SK-N-SH (cell line): ENCODE results near the gene SDCCAG8. TPM values are rescaled to one million over a fixed set of nuclear protein-coding genes. Genes with fewer than 3 reads are reported as not detected.

Experiments
- CTCF ChIA-PET: fragments of 300-600, 350-600 bp; formaldehyde crosslinking; extraction: SDS; loops from one replicate; lab custom pipeline; 2021; lab: Yijun Ruan, JAX
- POLR2A ChIA-PET: fragments of 350-600 bp; sonication (Branson Sonifier 250); formaldehyde crosslinking; extraction: SDS; loops from one replicate; lab custom pipeline; 2020; ENCODE audit warnings: antibody characterized with exemption, inconsistent platforms; lab: Yijun Ruan, JAX
- DNase-seq: peaks from one replicate; pipeline ENCODE4 v3.0.0; 2012
- H2AFZ ChIP-seq: fragments of 200-600 bp; sonication (generic); 2 replicates; pipeline ENCODE4 v1.8.1; 2016; ENCODE audit warnings: antibody characterized with exemption, mild to moderate bottlenecking, low read depth
- H3F3A ChIP-seq: fragments of 200-600 bp; sonication (generic); replicated peaks from 2 replicates; pipeline ENCODE3; 2016; ENCODE audit warnings: antibody characterized with exemption, mild to moderate bottlenecking; ENCODE audit not compliant: insufficient read depth
- H3K27ac ChIP-seq, 2 experiments: fragments of 200-500 bp in 1 of 2; fragments of 200-600 bp in 1 of 2; sonication (Bioruptor generic) in 1 of 2; sonication (generic), shearing (Covaris generic) in 1 of 2; 2 replicates each; pipeline versions ENCODE4 v1.5.1 to v1.6.1; 2014 to 2016; ENCODE audit warnings: low read depth in 2 of 2, inconsistent platforms in 1 of 2, low read length in 1 of 2, mild to moderate bottlenecking in 1 of 2, mixed read lengths in 1 of 2
- H3K27me3 ChIP-seq: fragments of 200-600 bp; sonication (generic), shearing (Covaris generic); 2 replicates; pipeline ENCODE4 v1.6.1; 2016; ENCODE audit warnings: mixed run types; ENCODE audit not compliant: insufficient read depth
- H3K36me3 ChIP-seq, 2 experiments: fragments of 200-500 bp in 1 of 2; fragments of 200-600 bp in 1 of 2; sonication (Bioruptor generic) in 1 of 2; sonication (generic) in 1 of 2; replicated peaks in 1 of 2; 2 replicates each; pipeline versions ENCODE3 to v1.5.1; 2014 to 2016; ENCODE audit warnings: low read length in 1 of 2, mild to moderate bottlenecking in 1 of 2; ENCODE audit not compliant: insufficient read depth in 2 of 2, control insufficient read depth in 1 of 2
- H3K4me1 ChIP-seq, 2 experiments: fragments of 200-500 bp in 1 of 2; fragments of 200-600 bp in 1 of 2; sonication (Bioruptor generic) in 1 of 2; sonication (generic), shearing (Covaris generic) in 1 of 2; 2 replicates each; pipeline versions ENCODE4 v1.5.1 to v1.6.1; 2014 to 2016; ENCODE audit warnings: low read depth in 1 of 2, low read length in 1 of 2, mixed run types in 1 of 2; ENCODE audit not compliant: insufficient read depth in 2 of 2, control insufficient read depth in 1 of 2
- H3K4me2 ChIP-seq: fragments of 200-600 bp; sonication (generic), shearing (Covaris generic); 2 replicates; pipeline ENCODE4 v1.6.1; 2017; ENCODE audit warnings: mixed run types
- H3K4me3 ChIP-seq, 2 experiments: fragments of 200-500 bp in 1 of 2; fragments of 200-600 bp in 1 of 2; sonication (Bioruptor generic) in 1 of 2; sonication (generic), shearing (Covaris generic) in 1 of 2; 2 replicates each; pipeline versions ENCODE4 v1.5.1 to v1.8.1; 2014 to 2016; ENCODE audit warnings: low read depth in 2 of 2, inconsistent platforms in 1 of 2, low read length in 1 of 2, mild to moderate bottlenecking in 1 of 2, mixed read lengths in 1 of 2, moderate library complexity in 1 of 2
- H3K79me2 ChIP-seq: fragments of 200-600 bp; sonication (generic); 2 replicates; pipeline ENCODE4 v1.8.1; 2017; ENCODE audit warnings: mild to moderate bottlenecking; ENCODE audit not compliant: insufficient read depth
- H3K9ac ChIP-seq: fragments of 200-600 bp; sonication (generic); 2 replicates; pipeline ENCODE4 v1.6.1; 2017; ENCODE audit warnings: mixed run types
- H3K9me2 ChIP-seq: fragments of 200-600 bp; sonication (generic); 2 replicates; pipeline ENCODE4 v1.6.1; 2017; ENCODE audit warnings: mixed run types
- H3K9me3 ChIP-seq: fragments of 200-600 bp; sonication (generic); 2 replicates; pipeline ENCODE4 v1.6.1; 2017; ENCODE audit warnings: mixed run types, mild to moderate bottlenecking, moderate library complexity
- H4K20me1 ChIP-seq: fragments of 200-600 bp; sonication (generic); 2 replicates; pipeline ENCODE4 v1.6.1; 2017; ENCODE audit warnings: mild to moderate bottlenecking, mixed run types; ENCODE audit not compliant: insufficient read depth
- EP300 ChIP-seq, 2 experiments: IDR thresholded peaks; 2 replicates each; pipeline versions ENCODE4 v1.4.0 to v1.6.1; 2012; ENCODE audit warnings: borderline replicate concordance in 1 of 2, low read depth in 1 of 2, low read length in 1 of 2
- FOXM1 ChIP-seq: IDR thresholded peaks from 2 replicates; pipeline ENCODE4 v1.4.0; 2012; ENCODE audit warnings: low read depth, mild to moderate bottlenecking
- GATA2 ChIP-seq: sonication (generic); formaldehyde crosslinking; IDR thresholded peaks from 2 replicates; pipeline ENCODE4 v1.5.0; 2020; ENCODE audit warnings: mild to moderate bottlenecking, missing genetic modification reagents
- RAD21 ChIP-seq: IDR thresholded peaks from 2 replicates; pipeline ENCODE4 v1.6.1; 2012; ENCODE audit warnings: mild to moderate bottlenecking, low read length
- RCOR1 ChIP-seq: fragments of 150-350 bp; IDR thresholded peaks from 2 replicates; pipeline ENCODE4 v1.6.1; 2017; ENCODE audit warnings: antibody characterized with exemption, low read length
- SIN3A ChIP-seq: IDR thresholded peaks from 2 replicates; pipeline ENCODE4 v1.6.1; 2012; ENCODE audit warnings: low read depth, mild to moderate bottlenecking, low read length, moderate library complexity, borderline replicate concordance
- TAF1 ChIP-seq: IDR thresholded peaks from 2 replicates; pipeline ENCODE4 v1.6.1; 2012; ENCODE audit warnings: low read depth, mild to moderate bottlenecking, low read length, moderate library complexity, borderline replicate concordance
- TCF12 ChIP-seq: IDR thresholded peaks from 2 replicates; pipeline ENCODE4 v1.4.0; 2012
- TEAD4 ChIP-seq: IDR thresholded peaks from 2 replicates; pipeline ENCODE4 v1.4.0; 2012; ENCODE audit warnings: mild to moderate bottlenecking, borderline replicate concordance; ENCODE audit not compliant: insufficient read depth
- WGBS: methylation state at CpG from one replicate; pipeline ENCODE4 v1.1.6; 2017; ENCODE audit warnings: low lambda C conversion rate; 5-methylcytosine and 5-hydroxymethylcytosine counted together
- polyA plus RNA-seq, 3 experiments: library from polyadenylated mRNA; depleted of rRNA; stranded (reverse); fragments of >200 nt; gene quantifications; 2 replicates each; pipeline ENCODE4 v1.2.3, GENCODE V29; 2012
- TF ChIP-seq, protein P1 (sequence below): IDR thresholded peaks from 2 replicates; pipeline ENCODE4 v1.4.0; 2012; ENCODE audit warnings: low read depth, borderline replicate concordance
- TF ChIP-seq, protein P2 (sequence below): fragments of 150-350 bp; IDR thresholded peaks from 2 replicates; pipeline ENCODE4 v1.6.1; 2017; ENCODE audit warnings: antibody characterized with exemption, low read length, low read depth, borderline replicate concordance
- TF ChIP-seq, protein P3 (sequence below): IDR thresholded peaks from 2 replicates; pipeline ENCODE4 v1.4.0; 2012; ENCODE audit warnings: low read depth, borderline replicate concordance

SDCCAG8 gene
- polyA plus RNA-seq, 1 of the 3 experiments (the other 2 are of a cell fraction), result 22.7 TPM

DNA sequence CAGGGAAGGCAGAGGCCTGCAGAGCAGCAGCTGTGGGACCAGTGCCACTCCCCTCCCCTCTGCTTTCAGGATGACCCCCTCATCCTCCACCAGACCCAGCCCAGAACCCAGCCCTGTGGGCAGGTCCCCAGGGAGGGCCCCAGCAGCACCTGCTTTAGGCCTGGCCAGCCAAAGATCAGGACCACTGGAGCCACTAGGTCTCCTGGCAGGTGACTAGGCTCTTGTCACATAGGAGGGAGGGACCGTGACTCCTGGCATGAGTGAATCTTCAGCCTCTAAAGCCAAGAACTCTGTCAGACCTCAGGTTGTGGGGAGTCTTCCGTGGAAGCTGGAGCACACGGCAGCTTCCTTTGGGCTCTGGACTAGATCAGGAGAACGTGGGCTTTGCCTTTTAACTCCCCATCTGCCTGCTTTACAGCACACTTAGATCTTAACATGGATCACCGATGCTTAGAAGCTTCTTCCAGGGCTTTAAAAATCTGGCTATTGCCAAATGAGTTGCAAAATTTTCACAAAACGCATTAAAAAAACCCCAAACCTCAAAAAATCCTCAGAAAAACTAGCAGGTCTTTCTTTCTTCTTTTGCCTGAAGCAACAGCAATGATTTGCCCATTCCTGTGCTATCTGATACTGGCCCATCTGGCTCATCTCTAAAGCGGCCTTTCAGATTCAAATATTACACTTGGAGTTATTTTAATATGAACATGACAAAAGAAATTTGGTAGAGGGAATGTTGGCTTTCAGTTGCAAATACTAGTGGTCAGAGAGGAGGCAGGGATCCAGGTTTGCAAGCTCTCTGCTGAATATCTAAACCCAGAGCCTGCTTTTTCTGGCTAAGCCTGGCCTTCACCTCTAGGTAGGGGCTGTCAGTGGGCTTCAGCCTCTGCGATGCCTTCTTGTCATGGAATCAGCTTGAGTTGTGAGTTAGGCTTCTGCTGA is 235.2 kb downstream of the SDCCAG8 start:
- 76% methylated on average over 7 of the region's 8 CpGs for WGBS
- TF ChIP-seq GATA2 (no peak), RCOR1 (no peak), TAF1 (no peak), EP300 (IDR thresholded peaks at IDR 0.05; ENCODE audit: borderline replicate concordance in 1 of 2, low read depth in 1 of 2, low read length in 1 of 2) (0 out of 4 replicates have a peak, but pooled peaks of 1 of the 2 experiments have one; percentile 8), FOXM1 (no peak), RAD21 (no peak), TCF12 (peak; percentile 58; the same call in 1 of the 2 replicates), TEAD4 (no peak), SIN3A (no peak)
- TF ChIP-seq, protein P1, sequence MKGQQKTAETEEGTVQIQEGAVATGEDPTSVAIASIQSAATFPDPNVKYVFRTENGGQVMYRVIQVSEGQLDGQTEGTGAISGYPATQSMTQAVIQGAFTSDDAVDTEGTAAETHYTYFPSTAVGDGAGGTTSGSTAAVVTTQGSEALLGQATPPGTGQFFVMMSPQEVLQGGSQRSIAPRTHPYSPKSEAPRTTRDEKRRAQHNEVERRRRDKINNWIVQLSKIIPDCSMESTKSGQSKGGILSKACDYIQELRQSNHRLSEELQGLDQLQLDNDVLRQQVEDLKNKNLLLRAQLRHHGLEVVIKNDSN, result no peak
- TF ChIP-seq, protein P2, sequence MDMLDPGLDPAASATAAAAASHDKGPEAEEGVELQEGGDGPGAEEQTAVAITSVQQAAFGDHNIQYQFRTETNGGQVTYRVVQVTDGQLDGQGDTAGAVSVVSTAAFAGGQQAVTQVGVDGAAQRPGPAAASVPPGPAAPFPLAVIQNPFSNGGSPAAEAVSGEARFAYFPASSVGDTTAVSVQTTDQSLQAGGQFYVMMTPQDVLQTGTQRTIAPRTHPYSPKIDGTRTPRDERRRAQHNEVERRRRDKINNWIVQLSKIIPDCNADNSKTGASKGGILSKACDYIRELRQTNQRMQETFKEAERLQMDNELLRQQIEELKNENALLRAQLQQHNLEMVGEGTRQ, result no peak
- TF ChIP-seq, protein P3, sequence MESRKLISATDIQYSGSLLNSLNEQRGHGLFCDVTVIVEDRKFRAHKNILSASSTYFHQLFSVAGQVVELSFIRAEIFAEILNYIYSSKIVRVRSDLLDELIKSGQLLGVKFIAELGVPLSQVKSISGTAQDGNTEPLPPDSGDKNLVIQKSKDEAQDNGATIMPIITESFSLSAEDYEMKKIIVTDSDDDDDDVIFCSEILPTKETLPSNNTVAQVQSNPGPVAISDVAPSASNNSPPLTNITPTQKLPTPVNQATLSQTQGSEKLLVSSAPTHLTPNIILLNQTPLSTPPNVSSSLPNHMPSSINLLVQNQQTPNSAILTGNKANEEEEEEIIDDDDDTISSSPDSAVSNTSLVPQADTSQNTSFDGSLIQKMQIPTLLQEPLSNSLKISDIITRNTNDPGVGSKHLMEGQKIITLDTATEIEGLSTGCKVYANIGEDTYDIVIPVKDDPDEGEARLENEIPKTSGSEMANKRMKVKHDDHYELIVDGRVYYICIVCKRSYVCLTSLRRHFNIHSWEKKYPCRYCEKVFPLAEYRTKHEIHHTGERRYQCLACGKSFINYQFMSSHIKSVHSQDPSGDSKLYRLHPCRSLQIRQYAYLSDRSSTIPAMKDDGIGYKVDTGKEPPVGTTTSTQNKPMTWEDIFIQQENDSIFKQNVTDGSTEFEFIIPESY, result no peak
- Histone ChIP-seq H3K9ac (no peak overlapping the region), H3F3A (peaks cover 13% of the 10 kb centered on the region), H4K20me1 (no peaks in the 10 kb centered on the region), H3K4me3 (no peak overlapping the region), H3K4me1 (peaks cover 7 to 31% of the 10 kb centered on the region in 2 experiments; a peak in 1 of 4 replicates), H3K27me3 (no peaks in the 10 kb centered on the region), H3K79me2 (no peaks in the 10 kb centered on the region), H3K27ac (peak overlapping the region; percentile 27 to 73; a peak in 3 of 4 replicates), H3K9me2 (no peaks in the 10 kb centered on the region), H3K36me3 (peaks cover 3 to 6% of the 10 kb centered on the region in 2 experiments), H3K4me2 (no peak overlapping the region), H3K9me3 (no peaks in the 10 kb centered on the region), H2AFZ (no peak overlapping the region)
- DNase-seq, result no peak
- ChIA-PET CTCF (interaction anchor here (0.7 to 3.0 kb wide), 5 partner anchors 11 to 258 kb away, joined by 3 to 10 read pairs (median 3); no protein-coding TSS in a partner anchor), POLR2A (no interaction called here)
